Activated T-cell treated with anti-CD3 and anti-CD28 coated beads, Interleukin-2, amount 50 U/mL, for 4 hours (primary cell): ENCODE measurements around the gene NCAN. TPM values are rescaled to one million over a fixed set of nuclear protein-coding genes. Genes with fewer than 3 reads are reported as not detected.
"Not testable (repeated sequence)": the region's sequence is repeated elsewhere in the genome, so short reads cannot be mapped to it uniquely, and the experiment has no call there.

Experiments used
- ATAC-seq, 2 donors: fragments of 200-7000 bp; cut with Tn5 transposase; one replicate each; pipeline ENCODE4 v1.10.0; 2021
- DNase-seq: peaks from one replicate; pipeline ENCODE4 v3.0.0-alpha.2; 2020
- H3K27me3 Mint-ChIP-seq: one replicate; pipeline ENCODE4 v1.8.0; 2021; ENCODE audit warnings: low read depth, mixed read lengths
- H3K36me3 Mint-ChIP-seq: one replicate; pipeline ENCODE4 v1.8.0; 2022; ENCODE audit warnings: mixed read lengths; ENCODE audit not compliant: insufficient read depth
- H3K4me1 Mint-ChIP-seq: one replicate; pipeline ENCODE4 v1.8.0; 2021; ENCODE audit warnings: low read depth, mixed read lengths
- H3K4me3 Mint-ChIP-seq: one replicate; pipeline ENCODE4 v1.8.0; 2021; ENCODE audit warnings: mild to moderate bottlenecking, moderate library complexity, mixed read lengths
- H3K9me3 Mint-ChIP-seq: one replicate; pipeline ENCODE4 v1.8.0; 2021; ENCODE audit warnings: mixed read lengths
- total RNA-seq, 3 donors: library from RNA; stranded (reverse); gene quantifications; one replicate each; pipeline ENCODE4 v1.2.1, GENCODE V29; 2021

The NCAN gene
- total RNA-seq, 3 donors from 2014 or later, result 0.05 to 0.08 TPM; not detected in 1

DNA sequence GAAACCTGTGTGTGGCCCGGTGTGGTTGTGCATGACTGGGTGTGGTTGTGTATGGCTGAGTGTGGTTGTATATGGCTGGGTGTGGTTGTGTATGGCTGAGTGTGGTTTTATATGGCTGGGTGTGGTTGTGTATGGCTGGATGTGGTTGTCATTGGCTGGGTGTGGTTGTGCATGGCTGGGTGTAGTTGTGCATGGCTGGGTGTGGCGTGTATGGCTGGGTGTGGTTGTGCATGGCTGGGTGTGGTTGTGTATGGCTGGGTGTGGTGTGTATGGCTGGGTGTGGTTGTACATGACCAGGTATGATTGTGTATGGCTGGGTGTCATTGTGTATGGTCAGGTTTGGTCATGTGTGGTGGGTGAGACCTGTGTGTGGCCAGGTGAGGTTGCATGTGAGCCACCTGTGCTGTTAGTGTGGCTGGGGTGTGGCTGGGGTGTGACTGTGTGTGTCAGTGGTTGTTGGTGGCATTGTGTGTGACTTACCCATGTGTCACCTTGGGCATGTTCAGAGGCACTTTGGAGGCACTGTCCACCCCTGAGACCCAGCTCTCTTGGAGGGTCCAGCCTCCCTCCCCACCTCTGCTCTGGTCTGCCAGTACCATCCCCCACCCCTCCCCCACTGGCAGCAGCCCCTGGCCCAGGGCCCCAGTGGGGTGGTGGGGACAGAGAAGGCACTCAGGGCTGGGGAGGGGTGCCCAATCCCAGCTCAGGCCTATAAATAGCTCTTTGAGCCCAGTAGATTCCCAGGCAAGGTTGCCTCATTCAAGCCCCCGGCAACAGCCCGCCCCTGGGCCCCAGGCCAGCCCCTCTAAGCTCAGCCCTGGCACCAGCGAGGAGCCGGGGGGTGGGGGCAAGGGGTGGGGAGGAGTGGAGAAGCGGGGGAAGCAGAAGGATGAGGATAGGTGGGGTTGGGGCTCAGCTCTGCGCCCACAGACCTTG, 3.9 kb upstream of the NCAN start:
- H3K4me1 Mint-ChIP-seq, result peaks cover 17% of the 10 kb centered on the region
- H3K27me3 Mint-ChIP-seq, result peaks cover 20% of the 10 kb centered on the region
- H3K36me3 Mint-ChIP-seq, result no peaks in the 10 kb centered on the region
- ATAC-seq (no peak), DNase-seq (no peak)
- no peak overlapping the region for H3K4me3 Mint-ChIP-seq
- no peaks in the 10 kb centered on the region for H3K9me3 Mint-ChIP-seq

DNA sequence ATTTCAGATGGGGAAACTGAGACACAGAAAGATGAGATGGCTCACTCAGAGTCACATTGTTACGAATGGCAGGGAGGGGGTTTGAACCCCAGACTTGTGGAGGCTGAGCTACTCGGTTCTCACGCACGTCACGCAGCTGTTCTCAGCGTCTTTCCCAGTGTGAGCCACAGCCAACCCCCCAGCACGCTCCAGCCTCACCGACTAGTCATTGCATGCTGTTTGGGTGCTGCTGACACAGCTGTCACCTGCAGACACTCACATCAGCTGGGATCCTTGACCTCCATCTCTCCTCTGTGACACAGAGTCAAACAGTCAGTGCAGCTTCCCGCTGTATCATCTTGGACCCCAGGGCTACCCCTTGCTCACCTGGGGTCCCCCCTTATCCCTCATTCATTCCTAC, 2.4 kb upstream of the NCAN start:
- no peak overlapping the region for H3K4me3 Mint-ChIP-seq
- DNase-seq (no peak), ATAC-seq (no peak)
- peaks cover 15% of the 10 kb centered on the region for H3K4me1 Mint-ChIP-seq
- H3K9me3 Mint-ChIP-seq, result no peaks in the 10 kb centered on the region
- H3K27me3 Mint-ChIP-seq, result peaks cover 34% of the 10 kb centered on the region
- H3K36me3 Mint-ChIP-seq, result no peaks in the 10 kb centered on the region

DNA sequence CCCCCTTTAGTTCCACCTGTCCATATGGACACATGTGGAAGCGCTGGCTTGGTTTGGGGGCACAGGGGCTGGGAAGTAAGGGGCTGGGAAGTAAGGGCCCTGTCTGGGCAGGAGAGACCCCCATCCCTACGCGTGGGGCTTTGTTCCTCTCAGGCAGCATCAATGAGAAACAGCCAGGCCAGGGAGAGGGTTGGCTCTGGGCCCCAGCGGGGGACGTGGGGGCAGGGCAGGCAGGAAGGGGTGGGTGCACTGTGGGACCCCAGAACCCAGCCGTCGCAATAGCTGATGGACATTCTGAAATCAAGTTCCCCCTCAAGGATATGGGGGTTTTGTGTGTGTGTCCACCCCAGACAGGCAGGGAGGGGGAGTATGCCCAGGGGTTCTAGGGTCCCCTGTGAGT, 1.2 kb downstream of the NCAN start:
- Mint-ChIP-seq H3K4me3 (no peak overlapping the region), H3K4me1 (peaks cover 3% of the 10 kb centered on the region), H3K36me3 (no peaks in the 10 kb centered on the region), H3K27me3 (peaks cover 60% of the 10 kb centered on the region), H3K9me3 (no peaks in the 10 kb centered on the region)
- DNase-seq, result no peak
- ATAC-seq, result no peak

DNA sequence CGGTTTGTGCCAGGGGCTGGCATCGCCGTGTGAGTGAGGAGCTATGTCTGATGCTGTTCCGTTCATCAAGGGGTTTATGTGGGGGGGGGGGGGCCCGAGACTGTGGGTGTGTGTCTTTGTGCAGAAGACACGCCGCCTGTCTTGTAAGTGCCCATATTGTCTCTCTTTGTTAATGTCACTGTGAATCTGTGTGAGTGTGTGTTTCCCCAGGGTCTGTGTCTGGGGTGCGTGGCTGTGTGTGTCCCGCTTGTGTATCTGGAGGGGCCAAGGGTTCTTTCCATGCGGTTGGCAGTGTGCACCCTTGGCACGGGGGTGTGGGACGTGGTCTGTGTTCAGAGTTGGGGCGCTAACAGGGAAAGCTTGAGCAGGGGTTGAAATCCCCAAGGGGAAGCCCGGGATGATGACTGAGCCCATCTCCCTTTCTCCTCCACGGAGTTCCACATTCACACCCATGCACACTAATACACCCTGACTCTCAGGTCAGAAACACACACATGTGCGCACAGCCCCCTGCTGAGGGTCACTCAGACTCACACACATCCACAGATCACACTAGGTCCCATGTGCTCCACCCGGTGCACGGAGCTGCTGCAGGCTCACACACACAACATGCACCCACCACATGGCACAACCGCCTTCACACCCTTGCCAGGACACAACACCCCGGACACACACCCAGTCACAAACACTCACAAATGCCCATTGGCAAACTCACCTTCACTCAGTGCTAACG, 1.8 kb downstream of the NCAN start:
- H3K4me3 Mint-ChIP-seq, result no peak overlapping the region
- DNase-seq (no peak), ATAC-seq (peak in 1 of 2 donors; percentile 36)
- H3K4me1 Mint-ChIP-seq, result peaks cover 2% of the 10 kb centered on the region
- peaks cover 60% of the 10 kb centered on the region for H3K27me3 Mint-ChIP-seq
- no peaks in the 10 kb centered on the region for H3K36me3 Mint-ChIP-seq
- no peaks in the 10 kb centered on the region for H3K9me3 Mint-ChIP-seq

DNA sequence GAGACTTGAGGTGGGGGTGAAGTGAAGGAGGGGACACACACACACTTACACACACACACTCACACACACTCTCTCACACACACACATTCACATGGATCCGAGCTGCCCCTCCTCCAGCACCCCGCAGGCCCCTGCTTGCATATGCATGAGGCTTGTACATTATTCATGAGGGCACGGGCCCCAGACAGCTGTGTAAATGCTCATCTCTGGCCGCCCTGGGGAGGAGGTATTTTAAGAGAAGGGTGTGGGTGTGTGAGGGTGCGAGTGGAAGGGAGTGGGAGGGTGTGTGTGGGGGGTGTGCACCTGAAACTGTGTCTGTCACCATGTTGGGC, 2.4 kb downstream of the NCAN start:
- no peak for DNase-seq
- peak in 1 of 2 donors; percentile 27 for ATAC-seq
- Mint-ChIP-seq H3K27me3 (peaks cover 60% of the 10 kb centered on the region), H3K9me3 (no peaks in the 10 kb centered on the region), H3K4me3 (no peak overlapping the region), H3K36me3 (no peaks in the 10 kb centered on the region), H3K4me1 (peaks cover 2% of the 10 kb centered on the region)

DNA sequence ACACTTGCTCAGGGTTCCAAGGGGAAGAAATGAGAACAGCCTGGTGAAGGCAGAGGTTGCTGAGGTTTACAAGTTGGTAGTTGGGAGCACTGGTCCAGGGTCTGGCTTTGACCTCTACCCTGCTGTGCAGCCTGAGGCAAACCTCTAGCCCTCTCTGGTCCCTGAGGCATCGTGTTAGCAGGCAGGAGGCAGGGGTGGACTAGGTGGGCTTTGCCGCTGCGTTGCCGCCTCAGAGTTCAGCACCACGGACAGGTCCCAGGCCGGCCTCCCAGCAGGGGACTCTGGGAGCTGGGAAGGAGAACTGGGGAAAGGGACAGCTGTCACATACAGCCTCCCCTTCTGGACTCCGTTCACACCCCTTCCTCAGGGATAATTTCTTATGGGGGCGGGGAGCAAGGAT, 3.1 kb downstream of the NCAN start:
- Mint-ChIP-seq H3K4me1 (peaks cover 2% of the 10 kb centered on the region), H3K36me3 (no peaks in the 10 kb centered on the region), H3K9me3 (no peaks in the 10 kb centered on the region), H3K27me3 (peaks cover 60% of the 10 kb centered on the region), H3K4me3 (no peak overlapping the region)
- ATAC-seq, result peak in 1 of 2 donors; percentile 25
- no peak for DNase-seq

DNA sequence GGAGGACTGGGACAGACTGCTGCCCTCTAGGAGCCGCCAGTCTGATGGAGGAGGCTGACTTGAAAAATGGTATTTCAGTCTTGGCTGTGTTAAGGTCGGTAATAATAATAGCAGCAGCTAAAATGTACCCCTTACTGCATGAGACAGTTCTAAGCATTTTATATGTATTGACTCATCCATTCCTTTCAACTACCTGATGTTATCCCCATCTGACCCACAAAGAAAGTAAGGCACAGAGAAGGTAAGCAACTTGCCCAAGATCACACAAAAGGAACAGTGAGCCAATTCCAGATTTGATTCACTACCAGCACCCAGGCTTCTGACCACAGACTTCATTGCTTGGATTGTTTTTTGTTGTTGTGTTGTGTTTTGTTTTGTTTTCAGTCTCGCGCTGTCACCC, 4.0 kb downstream of the NCAN start:
- ATAC-seq, result no peak

DNA sequence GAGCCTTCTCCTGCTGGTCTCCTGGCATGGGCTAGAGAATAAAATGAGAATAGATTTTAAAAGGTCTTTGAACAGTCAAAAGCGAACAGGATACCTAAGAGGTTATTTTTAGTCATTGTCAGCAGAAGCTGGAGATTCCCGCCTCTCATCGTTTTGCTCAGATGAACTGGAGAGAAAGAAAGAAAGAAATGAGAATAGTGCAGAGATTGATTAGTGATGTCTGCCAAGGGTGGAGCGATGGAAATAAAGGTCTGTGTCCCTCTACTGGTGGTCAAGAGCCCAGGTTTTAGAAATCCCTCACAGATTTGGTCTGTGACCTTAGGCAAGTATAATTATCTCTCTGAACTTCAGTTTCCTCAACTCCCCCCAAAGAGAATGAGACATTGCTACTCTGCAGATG, 5.3 kb downstream of the NCAN start:
- peaks cover 2% of the 10 kb centered on the region for H3K4me1 Mint-ChIP-seq
- peaks cover 48% of the 10 kb centered on the region for H3K27me3 Mint-ChIP-seq
- no peaks in the 10 kb centered on the region for H3K36me3 Mint-ChIP-seq
- H3K9me3 Mint-ChIP-seq, result no peaks in the 10 kb centered on the region
- ATAC-seq (no peak), DNase-seq (no peak)
- no peak overlapping the region for H3K4me3 Mint-ChIP-seq

More for the DNA sequence above, 4.0 kb downstream of the NCAN start:
- Mint-ChIP-seq H3K27me3 (peaks cover 56% of the 10 kb centered on the region), H3K36me3 (no peaks in the 10 kb centered on the region), H3K4me3 (no peak overlapping the region), H3K4me1 (peaks cover 2% of the 10 kb centered on the region), H3K9me3 (no peaks in the 10 kb centered on the region)
- no peak for DNase-seq

DNA sequence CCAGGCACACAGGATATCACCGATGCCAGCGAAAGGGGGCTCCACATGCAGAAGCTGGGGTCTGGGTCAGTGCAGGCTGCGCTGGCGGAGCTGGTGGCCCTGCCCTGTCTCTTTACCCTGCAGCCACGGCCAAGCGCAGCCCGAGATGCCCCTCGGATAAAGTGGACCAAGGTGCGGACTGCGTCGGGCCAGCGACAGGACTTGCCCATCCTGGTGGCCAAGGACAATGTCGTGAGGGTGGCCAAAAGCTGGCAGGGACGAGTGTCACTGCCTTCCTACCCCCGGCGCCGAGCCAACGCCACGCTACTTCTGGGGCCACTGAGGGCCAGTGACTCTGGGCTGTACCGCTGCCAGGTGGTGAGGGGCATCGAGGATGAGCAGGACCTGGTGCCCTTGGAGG, 7.2 kb downstream of the NCAN start:
- DNase-seq, result no peak
- no peaks in the 10 kb centered on the region for H3K9me3 Mint-ChIP-seq

DNA sequence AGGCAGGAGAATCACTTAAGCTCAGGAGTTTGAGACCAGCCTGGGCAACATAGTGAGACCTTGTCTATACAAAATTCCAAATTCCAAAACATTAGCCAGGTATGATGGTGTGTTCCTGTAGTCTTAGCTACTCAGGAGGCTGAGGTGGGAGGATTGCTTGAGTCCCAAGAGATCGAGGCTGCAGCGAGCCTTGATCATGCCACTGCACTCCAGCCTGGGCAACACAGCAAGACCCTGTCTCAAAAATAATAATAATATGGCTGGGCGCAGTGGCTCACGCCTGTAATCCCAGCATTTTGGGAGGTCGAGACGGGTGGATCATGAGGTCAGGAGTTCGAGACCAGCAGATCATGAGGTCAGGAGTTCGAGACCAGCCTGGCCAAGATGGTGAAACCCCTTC, 9.2 kb downstream of the NCAN start:
- DNase-seq, ATAC-seq, H3K4me1 Mint-ChIP-seq, H3K4me3 Mint-ChIP-seq, H3K36me3 Mint-ChIP-seq, H3K9me3 Mint-ChIP-seq: not testable (repeated sequence)
- H3K27me3 Mint-ChIP-seq, result peaks cover 12% of the 10 kb centered on the region

More for the DNA sequence above, 7.2 kb downstream of the NCAN start:
- Mint-ChIP-seq H3K36me3 (no peaks in the 10 kb centered on the region), H3K4me3 (no peak overlapping the region), H3K27me3 (peaks cover 30% of the 10 kb centered on the region), H3K4me1 (no peaks in the 10 kb centered on the region)
- ATAC-seq, result no peak

DNA sequence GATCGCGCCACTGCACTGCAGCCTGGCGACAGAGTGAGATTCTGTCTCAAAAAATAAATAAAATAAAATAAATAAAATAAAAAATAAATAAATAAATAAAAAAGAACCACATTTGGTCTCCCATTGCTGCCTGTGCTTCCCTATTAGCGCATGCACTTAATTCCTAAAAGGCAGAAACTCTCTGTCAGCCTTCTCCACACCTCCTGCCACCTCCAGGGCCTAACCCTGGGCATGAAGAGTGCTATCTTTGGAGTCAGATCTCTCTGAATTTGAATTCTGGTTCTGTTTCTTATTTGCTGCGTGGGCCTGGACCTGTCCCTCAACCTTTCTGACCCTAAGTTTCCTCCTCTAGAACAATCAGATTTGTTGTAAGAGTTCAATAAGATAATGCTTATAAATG, 11.3 kb downstream of the NCAN start:
- H3K9me3 Mint-ChIP-seq, result no peaks in the 10 kb centered on the region
- no peak overlapping the region for H3K4me3 Mint-ChIP-seq
- H3K4me1 Mint-ChIP-seq, result peaks cover 4% of the 10 kb centered on the region
- H3K27me3 Mint-ChIP-seq, result peaks cover under 1% of the 10 kb centered on the region
- ATAC-seq (no peak), DNase-seq (no peak)
- no peaks in the 10 kb centered on the region for H3K36me3 Mint-ChIP-seq

DNA sequence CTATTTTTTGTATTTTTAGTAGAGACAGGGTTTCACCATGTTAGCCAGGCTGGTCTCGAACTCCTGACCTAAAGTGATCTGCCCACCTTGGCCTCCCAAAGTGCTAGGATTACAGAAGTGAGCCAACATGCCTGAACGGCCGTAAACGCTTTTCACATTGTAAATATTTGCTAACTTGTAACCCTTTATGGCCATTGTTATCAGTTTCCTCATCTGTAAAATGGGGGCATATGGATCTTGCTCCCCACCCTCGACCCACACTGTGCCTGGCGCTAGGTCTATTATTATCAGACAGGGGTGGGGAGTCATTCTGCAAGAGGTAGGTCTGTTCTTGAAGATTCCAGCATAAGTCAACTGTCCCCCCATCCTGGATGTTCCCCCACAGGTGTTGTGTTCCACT, 11.9 kb downstream of the NCAN start:
- H3K9me3 Mint-ChIP-seq, result no peaks in the 10 kb centered on the region
- H3K4me3 Mint-ChIP-seq, result no peak overlapping the region
- DNase-seq (no peak), ATAC-seq (no peak)
- peaks cover 4% of the 10 kb centered on the region for H3K4me1 Mint-ChIP-seq
- H3K36me3 Mint-ChIP-seq, result no peaks in the 10 kb centered on the region
- H3K27me3 Mint-ChIP-seq, result peaks cover 5% of the 10 kb centered on the region

DNA sequence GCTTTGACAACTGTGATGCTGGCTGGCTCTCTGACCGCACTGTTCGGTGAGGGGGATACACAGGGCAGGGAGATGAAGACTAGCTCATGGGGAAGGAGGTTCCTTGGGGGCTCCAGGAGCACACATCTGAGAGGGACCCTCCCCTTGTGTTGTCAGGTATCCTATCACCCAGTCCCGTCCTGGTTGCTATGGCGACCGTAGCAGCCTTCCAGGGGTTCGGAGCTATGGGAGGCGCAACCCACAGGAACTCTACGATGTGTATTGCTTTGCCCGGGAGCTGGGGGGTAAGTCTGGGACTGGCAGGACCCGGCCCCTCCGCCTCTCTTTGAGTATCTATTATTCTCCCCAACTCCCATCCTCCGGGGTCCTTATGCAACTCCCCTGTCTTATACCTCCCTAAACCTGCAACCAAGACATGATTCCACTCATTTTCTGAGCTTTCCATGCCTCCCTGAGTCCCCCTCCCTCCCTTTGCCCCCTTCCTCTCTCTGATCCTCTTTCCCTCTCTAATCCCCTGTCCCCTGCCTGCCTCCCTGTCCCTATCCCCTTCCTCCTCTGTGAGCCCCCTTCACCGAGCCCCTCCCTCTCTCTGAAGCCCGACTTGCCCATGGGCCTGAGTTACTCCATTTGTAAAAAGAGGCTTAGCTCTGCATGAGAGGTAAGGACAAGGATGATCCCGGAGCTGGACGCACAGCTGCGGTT, 12.5 kb downstream of the NCAN start:
- DNase-seq, result no peak
- Mint-ChIP-seq H3K4me3 (peak overlapping the region; percentile 57), H3K36me3 (no peaks in the 10 kb centered on the region), H3K4me1 (peaks cover 4% of the 10 kb centered on the region), H3K27me3 (peaks cover 5% of the 10 kb centered on the region), H3K9me3 (no peaks in the 10 kb centered on the region)
- no peak for ATAC-seq

DNA sequence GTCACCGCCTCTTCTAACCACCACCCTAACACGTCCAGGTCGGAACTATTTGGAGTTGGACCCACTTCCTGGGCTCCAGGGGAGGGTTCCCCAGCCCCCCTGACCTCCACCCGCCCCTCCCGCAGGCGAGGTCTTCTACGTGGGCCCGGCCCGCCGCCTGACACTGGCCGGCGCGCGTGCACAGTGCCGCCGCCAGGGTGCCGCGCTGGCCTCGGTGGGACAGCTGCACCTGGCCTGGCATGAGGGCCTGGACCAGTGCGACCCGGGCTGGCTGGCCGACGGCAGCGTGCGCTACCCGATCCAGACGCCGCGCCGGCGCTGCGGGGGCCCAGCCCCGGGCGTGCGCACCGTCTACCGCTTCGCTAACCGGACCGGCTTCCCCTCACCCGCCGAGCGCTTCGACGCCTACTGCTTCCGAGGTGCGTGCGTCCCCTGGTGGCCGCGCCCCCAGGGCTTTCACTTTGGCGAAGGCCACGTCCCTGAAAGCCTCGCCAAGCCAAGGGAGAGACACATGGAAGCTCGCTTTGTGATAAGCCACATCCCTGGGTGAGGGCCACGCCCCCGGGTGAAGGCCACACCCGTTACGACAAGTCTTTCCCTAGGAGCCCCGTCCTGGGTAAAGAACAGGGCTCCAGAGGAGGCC, 13.2 kb downstream of the NCAN start:
- peak; percentile 70 for DNase-seq
- peak overlapping the region; percentile 71 for H3K4me3 Mint-ChIP-seq
- no peaks in the 10 kb centered on the region for H3K9me3 Mint-ChIP-seq
- H3K27me3 Mint-ChIP-seq, result peaks cover 5% of the 10 kb centered on the region
- ATAC-seq, result peak; percentile 89 to 91
- no peaks in the 10 kb centered on the region for H3K36me3 Mint-ChIP-seq
- peaks cover 4% of the 10 kb centered on the region for H3K4me1 Mint-ChIP-seq
